Coronary artery (tissue), 2 donors: ENCODE measurements around the gene EOGT.

Experiments
- DNase-seq: peaks from one replicate; pipeline ENCODE4 v3.0.0-alpha.2; 2017; ENCODE audit warnings: low spot score
- H3K27ac ChIP-seq, 2 donors: fragments of 200-600 bp; sonication (generic); one replicate each; pipeline ENCODE4 v1.5.1; 2016 to 2019
- H3K4me3 ChIP-seq: fragments of 200-600 bp; sonication (generic); 2 replicates; pipeline ENCODE4 v1.5.1; 2016; ENCODE audit warnings: mild to moderate bottlenecking, moderate library complexity
- CTCF ChIP-seq: fragments of 200-600 bp; sonication (generic); IDR thresholded peaks from one replicate; pipeline ENCODE4 v1.5.1; 2019; ENCODE audit warnings: antibody characterized with exemption

EOGT gene

GRCh38 chr3:68943753-68944500 lies 69.6 kb downstream of the EOGT start:
- TF ChIP-seq CTCF = no peak
- H3K4me3 ChIP-seq = no peak overlapping the region
- no peak overlapping the region for H3K27ac ChIP-seq
- DNase-seq = no peak

- DNase-seq = no peak
- TF ChIP-seq CTCF = no peak
- H3K27ac ChIP-seq = no peak overlapping the region
- no peak overlapping the region for H3K4me3 ChIP-seq
These were observed 72.4 kb downstream of the EOGT start for GRCh38 chr3:68941055-68941454.

GRCh38 chr3:68936856-68937255 lies 76.6 kb downstream of the EOGT start:
- Histone ChIP-seq H3K27ac (no peak overlapping the region), H3K4me3 (no peak overlapping the region)
- TF ChIP-seq CTCF = no peak
- DNase-seq = no peak

- no peak overlapping the region for H3K4me3 ChIP-seq
- no peak for TF ChIP-seq CTCF
- no peak for DNase-seq
- no peak overlapping the region for H3K27ac ChIP-seq
These were observed 77.7 kb downstream of the EOGT start for GRCh38 chr3:68935778-68936177.

GRCh38 chr3:68931406-68932149 lies 81.9 kb downstream of the EOGT start:
- H3K4me3 ChIP-seq = peak overlapping the region; percentile 59
- no peak for DNase-seq

More at GRCh38 chr3:68931406-68932149, 81.9 kb downstream of the EOGT start:
- H3K27ac ChIP-seq = no peak overlapping the region
- no peak for TF ChIP-seq CTCF
